ENCODE results near the gene SAFB2. TPM values are rescaled to one million over a fixed set of nuclear protein-coding genes. Genes with fewer than 3 reads are reported as not detected.

The SAFB2 gene
- total RNA-seq, 1 experiment from 2014 or later, result 76.1 TPM

- no peaks in the 10 kb centered on the region for H3K36me3 Mint-ChIP-seq (ENCODE audit: insufficient read depth in 1 of 3, low read depth in 3 of 3)
- Histone ChIP-seq H3K27ac (ENCODE audit: insufficient read length, low read depth, low read length) (no peak overlapping the region), H2AK5ac (ENCODE audit: insufficient read length, low read length) (no peak overlapping the region), H3K9ac (ENCODE audit: extremely low read depth, insufficient read length, low read length) (no peak overlapping the region), H2BK120ac (ENCODE audit: low read depth, low read length, poor library complexity, severe bottlenecking) (no peak overlapping the region), H3K23ac (ENCODE audit: insufficient read length, low read depth, low read length) (no peak overlapping the region), H3K27me3 (ENCODE audit: insufficient read depth, low read length) (no peaks in the 10 kb centered on the region), H3K56ac (ENCODE audit: insufficient read length, low read depth, low read length) (no peak overlapping the region), H2BK5ac (ENCODE audit: insufficient read length, low read length) (no peak overlapping the region), H3K79me2 (ENCODE audit: insufficient read depth, low read length) (no peaks in the 10 kb centered on the region), H3K4me2 (ENCODE audit: insufficient read depth, insufficient read length, low read length) (no peak overlapping the region), H3K18ac (ENCODE audit: insufficient read length, low read depth, low read length) (no peak overlapping the region), H2BK20ac (ENCODE audit: low read depth, low read length, poor library complexity, severe bottlenecking) (no peak overlapping the region), H3T11ph (ENCODE audit: low read length) (no peak overlapping the region), H3K23me2 (ENCODE audit: insufficient read length, low read depth, low read length, poor library complexity, severe bottlenecking) (no peaks in the 10 kb centered on the region), H3K9me3 (ENCODE audit: control insufficient read depth, low read depth, low read length) (no peaks in the 10 kb centered on the region), H4K5ac (ENCODE audit: insufficient read length, low read depth, low read length) (no peak overlapping the region), H4K20me1 (ENCODE audit: control insufficient read depth, insufficient read depth, insufficient read length) (no peaks in the 10 kb centered on the region), H3K14ac (ENCODE audit: insufficient read depth, low read length) (no peak overlapping the region), H3K79me1 (ENCODE audit: insufficient read depth, low read depth, low read length, poor library complexity, severe bottlenecking) (no peaks in the 10 kb centered on the region), H4K8ac (replicated peaks; ENCODE audit: insufficient read length, low read depth, low read length) (no peak overlapping the region), H2BK15ac (ENCODE audit: low read depth, low read length) (no peak overlapping the region), H2BK12ac (ENCODE audit: insufficient read length, low read depth, low read length) (no peak overlapping the region), H2AFZ (ENCODE audit: low read length) (no peak overlapping the region), H3K4me1 (ENCODE audit: insufficient read depth, low read length) (no peaks in the 10 kb centered on the region), H4K91ac (ENCODE audit: insufficient read length, low read depth, low read length) (no peak overlapping the region), H3K4ac (ENCODE audit: low read depth, low read length) (no peak overlapping the region)
- H3K4me1 Mint-ChIP-seq, result peaks cover 3 to 16% of the 10 kb centered on the region in 2 experiments; a peak in 3 of 4 replicates
- DNase-seq, result no peak
- no peak overlapping the region for H3K27ac Mint-ChIP-seq
- TF ChIP-seq CTCF (conservative IDR thresholded peaks at IDR 0.05), result no peak
- H3K27me3 Mint-ChIP-seq (ENCODE audit: low read depth), result peaks cover 42% of the 10 kb centered on the region
- no peaks in the 10 kb centered on the region for H3K9me3 Mint-ChIP-seq
- WGBS (ENCODE audit: extremely low coverage, insufficient read length, low lambda C conversion rate), result no CpG with 5 or more reads among the region's 5 CpGs
- H3K4me3 Mint-ChIP-seq, result no peak overlapping the region
Measured at GRCh38 chr19:5545051-5545450, 77.5 kb downstream of the SAFB2 start.
